COLO668 (cell line): ENCODE measurements around the gene TSSK2.

ENCODE experiments used
- DNase-seq: peaks from one replicate; lab custom pipeline; 2025; ENCODE audit not compliant: unreplicated experiment; lab: John Stamatoyannopoulos, UW

The TSSK2 gene

GRCh38 chr22:19122752-19123492 lies 8.2 kb upstream of the TSSK2 start:
- DNase-seq = peak; percentile 21

- DNase-seq = no peak
These were observed 7.2 kb upstream of the TSSK2 start for GRCh38 chr22:19123936-19124335.

GRCh38 chr22:19124377-19124776 lies 6.7 kb upstream of the TSSK2 start:
- DNase-seq = no peak

- DNase-seq = no peak
These were observed 6.1 kb upstream of the TSSK2 start for GRCh38 chr22:19125011-19125410.

GRCh38 chr22:19125474-19126308 lies 5.4 kb upstream of the TSSK2 start:
- DNase-seq = no peak

- DNase-seq = no peak
These were observed 4.5 kb upstream of the TSSK2 start for GRCh38 chr22:19126309-19127273.

GRCh38 chr22:19127329-19128008 lies 3.6 kb upstream of the TSSK2 start:
- DNase-seq = peak; percentile 64

GRCh38 chr22:19128009-19128401 lies 3.1 kb upstream of the TSSK2 start:
- no peak for DNase-seq

GRCh38 chr22:19128946-19129727 lies 2.0 kb upstream of the TSSK2 start:
- no peak for DNase-seq

- no peak for DNase-seq
These were observed 1.2 kb upstream of the TSSK2 start for GRCh38 chr22:19129871-19130270.

- DNase-seq = no peak
These were observed 542 bp downstream of the TSSK2 start for GRCh38 chr22:19131685-19132015.

GRCh38 chr22:19132153-19132552 lies 1.0 kb downstream of the TSSK2 start:
- DNase-seq = no peak

- no peak for DNase-seq
These were observed 1.7 kb downstream of the TSSK2 start for GRCh38 chr22:19132693-19133400.

- DNase-seq = no peak
These were observed 2.5 kb downstream of the TSSK2 start for GRCh38 chr22:19133561-19133960.

- DNase-seq = no peak
These were observed 3.2 kb downstream of the TSSK2 start for GRCh38 chr22:19134176-19134831.

GRCh38 chr22:19134874-19135273 lies 3.8 kb downstream of the TSSK2 start:
- DNase-seq = no peak

- DNase-seq = no peak
These were observed 5.8 kb downstream of the TSSK2 start for GRCh38 chr22:19136915-19137314.

GRCh38 chr22:19137384-19138216 lies 6.5 kb downstream of the TSSK2 start:
- no peak for DNase-seq
